WTC11 (cell line): ENCODE data around the gene GNB5. TPM values are rescaled to one million over a fixed set of nuclear protein-coding genes. Genes with fewer than 3 reads are reported as not detected.

Experiments used
- ATAC-seq: fragments of 200-7000 bp; cut with Tn5 transposase; 2 replicates; pipeline ENCODE4 v1.10.0; 2021; ENCODE audit warnings: mild to moderate bottlenecking, moderate library complexity
- CTCF ChIA-PET: fragments of 300-600 bp; sonication (Branson Sonifier 250); formaldehyde crosslinking; loops from one replicate; lab custom pipeline; 2021; ENCODE audit warnings: antibody characterized with exemption; lab: Charles Lee
- POLR2A ChIA-PET: fragments of 350-600 bp; sonication (Branson Sonifier 250); formaldehyde crosslinking; loops from one replicate; lab custom pipeline; 2021; ENCODE audit warnings: antibody characterized with exemption; lab: Charles Lee
- DNase-seq: peaks from one replicate; pipeline ENCODE4 v3.0.0; 2021; ENCODE audit warnings: low spot score
- H3K27ac Mint-ChIP-seq: 2 replicates; pipeline ENCODE4 v1.8.0; 2021; ENCODE audit warnings: mixed read lengths
- H3K27me3 Mint-ChIP-seq: 2 replicates; pipeline ENCODE4 v1.8.0; 2021; ENCODE audit warnings: low read depth, mild to moderate bottlenecking, moderate library complexity, mixed read lengths
- H3K36me3 Mint-ChIP-seq: 2 replicates; pipeline ENCODE4 v1.8.0; 2021; ENCODE audit warnings: mixed read lengths
- H3K4me1 Mint-ChIP-seq: 2 replicates; pipeline ENCODE4 v1.8.0; 2022; ENCODE audit warnings: mixed read lengths
- H3K4me3 Mint-ChIP-seq: 2 replicates; pipeline ENCODE4 v1.8.0; 2021; ENCODE audit warnings: mild to moderate bottlenecking, moderate library complexity, mixed read lengths
- H3K9me3 Mint-ChIP-seq: 2 replicates; pipeline ENCODE4 v1.8.0; 2021; ENCODE audit warnings: mixed read lengths
- ATF6 ChIP-seq: sonication (generic); formaldehyde crosslinking; IDR thresholded peaks from 2 replicates; pipeline ENCODE4 v1.8.1; 2023; ENCODE audit warnings: mild to moderate bottlenecking, missing genetic modification reagents
- E2F4 ChIP-seq: sonication (generic); formaldehyde crosslinking; IDR thresholded peaks from 2 replicates; pipeline ENCODE4 v1.8.1; 2022; ENCODE audit warnings: low read depth, mild to moderate bottlenecking, moderate library complexity, missing genetic modification reagents, borderline replicate concordance
- ETV6 ChIP-seq: sonication (generic); formaldehyde crosslinking; IDR thresholded peaks from 2 replicates; pipeline ENCODE4 v1.8.1; 2022; ENCODE audit warnings: mild to moderate bottlenecking, missing genetic modification reagents
- FOXP1 ChIP-seq: sonication (generic); formaldehyde crosslinking; IDR thresholded peaks from 2 replicates; pipeline ENCODE4 v1.8.0; 2022; ENCODE audit warnings: missing genetic modification reagents, mild to moderate bottlenecking, moderate library complexity, borderline replicate concordance
- GTF2I ChIP-seq: fragments of 250-450 bp; sonication (Bioruptor Pico); conservative IDR thresholded peaks from 2 replicates; pipeline ENCODE4 v1.4.0; 2021; ENCODE audit warnings: mild to moderate bottlenecking
- HMGA2 ChIP-seq: fragments of 250-450 bp; sonication (Bioruptor Pico); IDR thresholded peaks from 2 replicates; pipeline ENCODE4 v1.4.0; 2021; ENCODE audit warnings: mild to moderate bottlenecking, moderate library complexity
- HMGXB4 ChIP-seq: sonication (generic); formaldehyde crosslinking; IDR thresholded peaks from 2 replicates; pipeline ENCODE4 v1.8.1; 2023; ENCODE audit warnings: mild to moderate bottlenecking, moderate library complexity, missing genetic modification reagents
- MLX ChIP-seq: sonication (generic); formaldehyde crosslinking; IDR thresholded peaks from 2 replicates; pipeline ENCODE4 v1.8.1; 2023; ENCODE audit warnings: mild to moderate bottlenecking, missing genetic modification reagents, moderate library complexity
- MYBL2 ChIP-seq: sonication (generic); formaldehyde crosslinking; IDR thresholded peaks from 2 replicates; pipeline ENCODE4 v1.8.1; 2023; ENCODE audit warnings: mild to moderate bottlenecking, moderate library complexity, missing genetic modification reagents
- NFATC4 ChIP-seq: fragments of 250-450 bp; sonication (Bioruptor Pico); IDR thresholded peaks from 2 replicates; pipeline ENCODE4 v1.9.0; 2021; ENCODE audit warnings: mild to moderate bottlenecking
- NFYB ChIP-seq: sonication (generic); formaldehyde crosslinking; conservative IDR thresholded peaks from 2 replicates; pipeline ENCODE4 v1.8.0; 2022; ENCODE audit warnings: low read depth, missing genetic modification reagents
- NR1H2 ChIP-seq: sonication (generic); formaldehyde crosslinking; IDR thresholded peaks from 2 replicates; pipeline ENCODE4 v1.9.0; 2021; ENCODE audit warnings: mild to moderate bottlenecking, moderate library complexity, missing genetic modification reagents
- RORB ChIP-seq: fragments of 250-450 bp; sonication (Bioruptor Pico); IDR thresholded peaks from 2 replicates; pipeline ENCODE4 v1.9.0; 2021; ENCODE audit warnings: mild to moderate bottlenecking
- SOX15 ChIP-seq: fragments of 250-450 bp; sonication (Bioruptor Pico); IDR thresholded peaks from 2 replicates; pipeline ENCODE4 v1.9.0; 2021; ENCODE audit warnings: mild to moderate bottlenecking
- STAT6 ChIP-seq: sonication (generic); formaldehyde crosslinking; conservative IDR thresholded peaks from 2 replicates; pipeline ENCODE4 v1.8.1; 2023; ENCODE audit warnings: mild to moderate bottlenecking, low read depth, missing genetic modification reagents, moderate library complexity
- TP53 ChIP-seq: sonication (generic); formaldehyde crosslinking; IDR thresholded peaks from 2 replicates; pipeline ENCODE4 v1.8.1; 2023; ENCODE audit warnings: mild to moderate bottlenecking, missing genetic modification reagents
- ZNF232 ChIP-seq: sonication (generic); formaldehyde crosslinking; IDR thresholded peaks from 2 replicates; pipeline ENCODE4 v1.8.0; 2022; ENCODE audit warnings: mild to moderate bottlenecking, missing genetic modification reagents
- total RNA-seq: library from RNA; stranded (reverse); gene quantifications from 3 replicates; pipeline ENCODE4 v1.2.3, GENCODE V29; 2021

Gene GNB5
- total RNA-seq, 1 experiment from 2014 or later: 37.0 TPM

DNA sequence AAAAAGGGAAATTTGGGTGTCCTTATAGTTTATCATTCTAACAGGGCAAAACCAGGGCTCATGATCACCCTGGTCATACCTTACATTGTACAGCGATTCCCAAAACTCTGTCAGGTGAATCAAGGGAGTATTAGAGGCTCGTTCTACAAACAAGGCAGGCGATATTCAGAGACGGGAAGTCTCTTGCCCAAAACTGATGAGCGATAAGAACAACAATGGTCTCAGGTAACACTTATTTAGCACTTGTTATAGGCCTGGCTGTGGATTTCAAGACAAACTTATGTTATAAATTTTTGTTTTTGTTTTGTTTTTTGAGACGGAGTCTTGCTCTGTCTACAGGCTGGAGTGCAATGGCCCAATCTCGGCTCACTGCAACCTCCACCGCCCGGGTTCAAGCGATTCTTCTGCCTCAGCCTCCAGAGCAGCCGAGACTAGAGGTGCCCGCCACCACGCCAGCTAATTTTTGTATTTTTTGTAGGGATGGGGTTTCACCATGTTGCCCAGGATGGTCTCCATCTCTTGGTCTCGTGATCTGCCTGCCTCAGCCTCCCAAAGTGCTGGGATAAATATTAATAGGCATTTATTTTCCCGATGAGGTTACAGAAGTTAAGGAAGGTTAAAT, 91.4 kb downstream of the GNB5 start (continued):
- no peak for TF ChIP-seq SOX15 (CRISPR knock-in tag)
- no peak for TF ChIP-seq MYBL2 (CRISPR knock-in tag)
- no peak for TF ChIP-seq GTF2I (CRISPR knock-in tag)
- TF ChIP-seq STAT6: no peak

DNA sequence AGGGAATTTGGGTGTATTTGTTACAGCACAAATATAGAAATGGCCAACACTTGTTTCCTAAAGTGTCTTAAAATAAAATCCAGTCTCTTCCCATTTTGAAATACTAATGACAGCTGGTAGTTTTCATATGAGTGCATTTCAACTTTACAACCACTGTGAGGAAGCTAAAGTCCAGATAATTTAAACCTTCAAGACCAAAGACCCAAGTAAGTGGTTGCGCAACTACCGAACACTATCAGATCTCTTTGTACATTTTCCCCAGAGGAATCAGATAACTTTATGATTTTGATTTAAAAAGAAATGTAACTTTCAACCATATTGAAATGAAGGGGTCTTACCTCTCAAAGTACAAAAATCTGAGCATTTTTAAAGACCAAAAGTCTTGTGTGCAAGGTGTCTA, 92.9 kb downstream of the GNB5 start:
- Mint-ChIP-seq H3K36me3 (no peaks in the 10 kb centered on the region), H3K4me1 (no peaks in the 10 kb centered on the region), H3K27me3 (no peaks in the 10 kb centered on the region), H3K27ac (no peak overlapping the region), H3K4me3 (no peak overlapping the region), H3K9me3 (peaks cover 5% of the 10 kb centered on the region; the same call in 1 of the 2 replicates)
- ChIA-PET POLR2A (no interaction called here), CTCF (interaction anchor here (0.9 kb wide), 1 partner anchor 19 kb away, joined by 3 read pairs; no protein-coding TSS in a partner anchor)
- no peak for ATAC-seq
- DNase-seq: no peak
- TF ChIP-seq NFYB (no peak), NFATC4 (CRISPR knock-in tag) (no peak), NR1H2 (no peak), ZNF232 (CRISPR knock-in tag) (no peak), HMGXB4 (no peak), FOXP1 (CRISPR knock-in tag) (no peak), ATF6 (CRISPR knock-in tag) (no peak), TP53 (CRISPR knock-in tag) (no peak), E2F4 (CRISPR knock-in tag) (no peak), HMGA2 (CRISPR knock-in tag) (no peak), ETV6 (CRISPR knock-in tag) (no peak), MLX (CRISPR knock-in tag) (no peak), RORB (no peak)
